IPS-NIHi11 (cell line): ENCODE results near the gene ALK.

Experiments used
- DNase-seq: peaks from one replicate; pipeline ENCODE4 v3.0.0; 2012; ENCODE audit warnings: mixed read lengths, low spot score

The ALK gene

DNA sequence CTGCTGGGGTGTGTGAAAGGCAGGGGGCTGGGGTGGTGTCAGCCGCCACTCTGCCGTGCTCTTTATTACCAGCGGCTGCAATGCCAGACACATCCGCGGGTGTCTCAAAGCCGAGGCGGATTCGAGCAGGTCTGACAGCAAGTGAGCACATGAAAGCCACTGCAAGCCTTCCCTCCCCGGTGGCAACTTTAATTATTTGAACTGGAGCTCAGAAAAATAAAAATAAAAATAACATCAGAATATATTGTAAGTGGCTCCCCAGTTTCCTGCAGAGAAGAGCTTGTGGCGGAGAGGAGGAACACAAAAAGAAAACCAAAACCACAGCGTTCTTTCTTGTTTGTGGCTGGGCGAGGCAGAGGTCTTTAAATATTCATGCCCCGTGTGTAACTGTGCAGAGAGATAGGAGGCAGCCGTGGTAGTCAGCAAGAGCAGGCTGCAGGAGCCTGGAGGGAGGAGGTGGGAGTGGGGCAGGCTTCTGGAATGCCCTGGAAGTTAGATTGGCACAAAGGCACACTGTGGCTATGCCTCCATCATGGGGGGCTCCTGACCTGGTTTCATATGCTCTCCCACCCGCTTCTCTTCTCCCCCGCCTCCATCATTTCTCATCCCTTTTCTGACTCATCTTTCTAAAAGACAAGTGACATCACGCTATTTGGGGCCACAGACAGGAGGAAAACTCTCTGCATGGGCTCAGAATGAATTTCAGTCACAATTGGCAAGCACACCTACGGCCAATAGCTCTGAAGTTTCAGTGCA is 606.4 kb downstream of the ALK start:
- DNase-seq, result peak; percentile 55

- DNase-seq, result no peak
Measured at GRCh38 chr2:29311458-29311857, 609.9 kb downstream of the ALK start.

GRCh38 chr2:29310650-29311348 is 610.6 kb downstream of the ALK start:
- DNase-seq, result no peak

GRCh38 chr2:29309090-29310029 is 612.0 kb downstream of the ALK start:
- DNase-seq, result peak; percentile 79

DNA sequence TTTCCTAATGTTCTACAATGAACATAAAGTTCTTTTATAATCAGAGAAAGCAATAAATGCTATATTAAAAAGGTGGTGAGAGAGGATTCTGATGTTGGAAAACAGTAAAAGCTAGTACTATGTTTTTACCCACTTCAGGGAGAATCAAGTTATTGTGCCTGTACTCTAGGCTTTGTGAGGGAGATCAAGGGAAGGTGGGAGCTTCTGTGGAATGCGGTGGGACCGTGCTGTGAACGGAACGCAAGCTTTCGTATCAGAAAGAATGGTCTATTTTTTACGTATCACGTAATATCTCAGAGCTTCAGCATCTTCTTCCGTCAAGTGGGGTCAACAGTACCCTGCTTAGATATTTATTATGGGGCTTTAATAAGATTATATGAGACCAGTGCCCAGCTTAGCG is 613.0 kb downstream of the ALK start:
- no peak for DNase-seq

DNA sequence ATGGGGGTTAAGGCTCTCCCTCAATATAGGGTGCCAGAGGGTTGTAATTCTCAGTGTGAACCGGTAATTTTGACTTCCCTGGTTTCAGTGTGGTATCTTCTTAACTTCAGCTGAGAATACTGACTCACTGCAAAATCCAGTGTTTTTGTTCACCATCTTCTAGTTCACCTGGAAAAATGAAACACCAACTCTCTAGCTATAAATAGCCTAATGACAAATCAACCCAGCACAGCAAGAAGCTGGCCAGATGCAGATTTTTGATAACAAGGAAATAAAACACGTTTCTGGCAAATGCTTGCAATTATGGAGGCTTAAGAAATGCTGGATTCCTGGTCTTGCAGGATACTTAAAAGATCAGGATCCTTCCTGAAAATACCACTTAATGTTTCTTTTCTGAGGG is 613.9 kb downstream of the ALK start:
- DNase-seq, result no peak

- DNase-seq, result no peak
Measured at GRCh38 chr2:29305762-29306161, 615.6 kb downstream of the ALK start.

- DNase-seq, result no peak
Measured at GRCh38 chr2:29304399-29305060, 616.9 kb downstream of the ALK start.

DNA sequence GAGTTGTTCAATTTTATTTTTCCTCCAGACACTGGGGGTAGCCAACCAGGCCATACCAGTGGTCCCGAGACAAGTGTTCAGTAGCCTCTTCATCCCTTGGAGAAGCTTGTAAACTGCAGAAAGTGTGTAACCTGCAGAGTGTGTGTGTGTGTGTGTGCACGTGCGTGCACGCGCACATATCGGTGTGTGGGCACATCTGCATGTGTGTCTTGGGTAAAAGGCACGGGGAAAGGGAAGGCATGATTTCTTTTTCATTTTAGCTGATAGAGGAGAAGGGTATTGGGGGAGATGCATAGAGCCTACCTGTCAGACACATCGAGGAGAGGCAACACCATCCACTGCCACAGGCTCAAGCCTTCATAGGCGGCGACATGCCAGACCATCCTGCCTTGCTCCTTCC is 624.8 kb downstream of the ALK start:
- DNase-seq, result no peak

- DNase-seq, result peak; percentile 43
Measured at GRCh38 chr2:29295845-29296244, 625.5 kb downstream of the ALK start.

DNA sequence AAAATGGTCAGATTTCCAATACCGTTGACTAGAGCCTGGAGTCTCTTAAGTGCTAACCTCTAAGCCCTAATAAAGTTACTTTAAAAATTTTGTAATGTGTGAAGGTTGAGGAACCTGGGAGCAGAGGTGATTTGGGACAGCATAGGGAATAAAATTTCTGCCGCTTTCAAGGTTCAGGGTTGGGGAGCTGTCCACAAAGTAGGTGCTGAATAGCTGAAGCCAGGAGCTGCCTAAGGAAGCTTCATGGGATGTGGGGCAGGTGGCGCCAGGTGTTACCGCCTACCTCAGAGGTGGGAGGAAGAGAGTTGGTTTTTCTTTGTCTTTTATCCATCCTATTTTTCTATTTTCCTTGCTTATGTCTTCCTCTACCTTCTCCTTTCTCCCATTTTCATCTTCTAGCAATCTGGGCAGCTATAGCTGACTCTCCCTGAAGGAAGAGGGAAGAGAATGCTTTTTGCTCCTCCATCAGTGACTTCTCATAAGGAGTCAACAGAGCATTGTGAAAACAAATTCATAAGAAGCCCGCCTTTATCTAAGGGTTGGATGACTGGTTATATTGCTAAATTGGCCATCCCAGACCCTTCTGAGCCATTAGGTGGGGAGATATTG is 627.5 kb downstream of the ALK start:
- DNase-seq, result peak; percentile 83

DNA sequence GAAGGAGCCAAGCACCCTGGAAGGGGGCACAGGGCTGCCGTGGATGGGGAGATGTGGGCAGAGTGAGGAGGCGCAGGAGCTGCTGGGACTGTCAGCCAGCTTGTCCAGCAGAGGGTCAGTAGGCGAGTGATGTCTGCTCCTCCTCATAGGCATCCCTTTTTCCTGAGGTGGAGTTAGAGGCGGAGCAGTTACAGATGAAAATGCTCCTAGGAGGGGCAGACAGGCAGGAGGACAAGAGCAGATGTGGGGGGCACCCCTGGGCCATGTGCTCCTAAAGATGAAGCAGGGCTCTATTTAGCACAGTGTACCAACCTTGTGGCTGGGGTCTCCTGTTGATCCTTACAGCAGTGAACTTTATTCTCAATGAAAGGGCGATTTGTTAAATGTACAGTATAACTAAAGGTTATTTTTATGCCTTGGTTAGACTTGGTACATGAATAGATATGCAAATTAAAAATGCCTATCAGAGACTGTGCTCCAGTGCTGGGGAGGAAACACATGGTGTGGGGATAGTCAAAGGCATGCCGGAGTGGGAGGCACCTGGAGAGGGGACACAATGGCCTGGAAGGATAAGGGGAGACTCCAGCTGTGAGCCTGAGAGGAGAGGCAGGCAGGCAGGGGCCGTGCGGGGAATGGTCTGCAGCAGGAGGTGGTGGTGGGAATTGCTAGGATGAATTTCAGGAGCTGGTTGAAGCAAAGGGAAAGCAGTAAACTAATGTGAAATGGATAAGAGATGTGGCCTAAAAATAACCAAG is 630.9 kb downstream of the ALK start:
- DNase-seq, result peak; percentile 62

GRCh38 chr2:29284671-29285070 is 636.7 kb downstream of the ALK start:
- DNase-seq, result no peak

DNA sequence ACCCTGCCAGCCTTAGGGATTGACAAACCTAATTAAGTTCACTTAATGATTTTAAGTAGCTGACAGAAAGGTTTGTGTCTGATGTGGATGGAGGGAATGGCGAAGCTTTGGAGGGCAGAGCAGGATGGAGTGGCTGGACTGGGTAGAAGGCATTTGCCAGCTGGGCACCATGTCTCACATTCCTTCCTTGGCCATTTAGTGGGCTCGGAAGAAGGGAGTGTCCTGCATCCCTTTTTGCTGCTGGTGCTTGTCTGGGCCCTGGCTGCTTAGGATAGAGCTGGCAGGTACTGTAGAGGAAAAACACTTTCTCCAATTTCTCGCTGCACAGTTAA is 639.5 kb downstream of the ALK start:
- DNase-seq, result no peak

- peak; percentile 61 for DNase-seq
Measured at GRCh38 chr2:29281086-29281915, 640.1 kb downstream of the ALK start.

GRCh38 chr2:29278966-29279365 is 642.4 kb downstream of the ALK start:
- DNase-seq, result no peak

DNA sequence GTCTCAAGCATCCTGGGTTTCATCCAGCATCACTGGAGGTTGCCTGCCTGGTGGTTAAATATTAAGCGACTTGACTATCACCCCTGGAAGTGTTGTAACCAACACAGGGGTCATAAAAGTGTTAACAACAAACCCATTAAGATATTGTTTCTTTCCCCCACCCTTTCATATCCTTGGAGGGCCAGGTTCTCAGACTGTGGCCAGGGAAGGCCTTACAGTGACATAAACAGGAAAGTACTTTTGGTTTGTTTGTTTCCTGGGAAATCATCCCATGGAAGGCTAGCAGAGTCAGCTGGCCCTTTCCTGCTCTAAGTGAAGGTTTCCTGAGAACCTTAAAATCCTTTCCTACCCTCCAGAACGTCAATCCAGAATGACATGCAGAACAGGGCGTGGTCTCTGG is 645.2 kb downstream of the ALK start:
- DNase-seq, result no peak

GRCh38 chr2:29275186-29275585 is 646.2 kb downstream of the ALK start:
- no peak for DNase-seq

- no peak for DNase-seq
Measured at GRCh38 chr2:29273685-29274611, 647.4 kb downstream of the ALK start.
